ENCODE data around the gene OLIG2.

OLIG2 gene

GRCh38 chr21:33033961-33034413 lies 8.3 kb downstream of the OLIG2 start:
- no peak for DNase-seq

DNA sequence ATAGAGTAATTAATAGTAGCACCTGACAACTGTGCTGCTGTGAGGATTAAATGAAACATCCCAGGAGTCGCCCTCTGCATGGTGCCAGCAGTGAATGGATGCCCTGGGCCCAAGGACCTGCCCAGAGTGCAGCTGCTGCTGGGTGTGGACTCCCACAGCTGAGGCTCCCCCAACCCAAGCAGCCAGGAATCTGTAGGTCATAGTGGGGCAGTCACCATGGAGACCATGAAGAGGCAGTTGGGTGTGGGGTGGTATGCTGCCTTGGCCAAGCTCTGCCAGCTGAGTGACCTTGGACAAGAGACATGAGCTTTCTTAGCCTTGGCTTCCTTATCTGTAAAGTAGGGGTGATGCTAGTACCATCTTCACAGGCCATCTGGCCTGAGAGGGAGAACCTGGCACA lies 9.4 kb downstream of the OLIG2 start:
- no peak for DNase-seq

GRCh38 chr21:33036430-33037162 lies 10.9 kb downstream of the OLIG2 start:
- DNase-seq, result peak; percentile 71

DNA sequence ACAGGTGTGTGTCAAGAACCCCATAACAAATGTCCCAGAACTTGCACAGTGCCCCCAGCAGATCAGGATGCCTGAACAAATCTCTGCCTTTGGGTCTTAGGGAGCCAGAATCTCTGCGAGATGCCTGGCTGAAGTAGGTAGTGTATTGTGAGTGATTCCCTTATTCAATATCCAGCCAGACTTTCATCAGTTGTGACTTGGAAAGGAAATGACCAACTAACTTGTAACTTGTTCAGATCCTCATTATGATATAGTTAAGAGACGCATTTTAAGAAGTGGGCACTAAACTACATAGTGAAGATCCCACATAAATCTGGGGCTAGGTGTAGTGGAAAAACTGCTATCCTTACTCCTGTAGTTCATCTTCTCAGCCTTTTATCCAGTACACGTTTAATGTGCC lies 11.8 kb downstream of the OLIG2 start:
- DNase-seq, result no peak

- no peak for DNase-seq
These were observed 13.8 kb downstream of the OLIG2 start for GRCh38 chr21:33039536-33039935.

GRCh38 chr21:33040215-33040614 lies 14.5 kb downstream of the OLIG2 start:
- DNase-seq, result no peak

- DNase-seq, result peak; percentile 32
These were observed 16.2 kb downstream of the OLIG2 start for GRCh38 chr21:33041981-33042380.

- DNase-seq, result peak; percentile 93
These were observed 17.1 kb downstream of the OLIG2 start for GRCh38 chr21:33042812-33043211.

DNA sequence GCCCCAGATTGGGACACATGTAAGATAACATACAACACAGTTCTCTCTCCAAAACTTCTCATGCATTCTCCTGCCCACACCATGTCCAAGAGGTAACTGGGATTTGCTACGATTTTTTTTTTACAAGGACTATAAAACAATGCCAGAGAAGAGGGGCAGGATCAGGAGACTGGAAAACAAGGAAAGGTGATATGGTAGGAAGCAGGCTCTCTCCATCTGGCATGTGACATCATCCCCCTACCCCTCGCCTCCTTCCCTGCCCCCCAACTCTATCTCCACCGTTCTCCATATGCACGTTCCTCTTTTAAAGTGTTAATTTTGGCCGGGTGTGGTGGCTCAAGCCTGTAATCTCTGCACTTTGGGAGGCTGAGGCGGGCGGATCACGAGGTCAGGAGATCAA lies 20.7 kb downstream of the OLIG2 start:
- DNase-seq, result no peak

- DNase-seq, result peak; percentile 51
These were observed 21.5 kb downstream of the OLIG2 start for GRCh38 chr21:33047231-33047630.

DNA sequence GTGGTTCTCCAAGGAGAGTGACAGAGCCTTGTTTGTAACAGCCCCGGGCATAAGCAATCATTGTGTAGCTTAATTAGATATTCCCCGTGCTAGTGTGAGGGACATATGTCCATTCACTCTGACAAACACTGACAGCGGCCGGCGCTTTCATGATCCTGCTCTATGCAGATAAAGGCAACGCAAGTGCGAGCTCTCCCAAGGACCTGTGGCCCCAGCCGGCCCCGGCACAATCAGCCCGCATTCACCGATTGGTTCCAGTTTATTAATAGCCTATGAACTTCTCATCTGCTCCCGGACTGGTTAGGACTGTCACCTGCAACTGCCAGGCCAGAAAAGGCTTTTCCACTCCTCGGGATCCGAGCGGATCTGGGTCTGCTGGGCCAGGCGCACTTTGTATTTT lies 26.2 kb downstream of the OLIG2 start:
- no peak for DNase-seq

DNA sequence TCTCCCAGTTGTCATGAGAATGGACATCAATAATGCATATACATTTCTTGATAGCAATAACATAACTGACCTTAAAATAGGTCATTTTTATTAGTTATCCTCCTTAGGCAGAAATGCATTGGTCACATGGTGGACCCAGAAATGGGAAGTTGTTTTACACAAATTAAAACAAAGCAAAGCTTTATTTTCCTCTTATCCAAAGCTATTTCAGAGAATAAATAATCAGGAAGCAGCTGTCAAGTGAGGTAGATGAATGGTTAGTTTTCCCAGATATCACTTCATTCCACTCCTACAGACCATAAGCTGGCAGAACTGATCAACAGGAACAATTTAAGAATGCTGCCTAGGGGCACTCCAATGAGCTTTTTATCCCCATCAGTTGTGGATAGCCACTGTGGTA lies 28.2 kb downstream of the OLIG2 start:
- no peak for DNase-seq

DNA sequence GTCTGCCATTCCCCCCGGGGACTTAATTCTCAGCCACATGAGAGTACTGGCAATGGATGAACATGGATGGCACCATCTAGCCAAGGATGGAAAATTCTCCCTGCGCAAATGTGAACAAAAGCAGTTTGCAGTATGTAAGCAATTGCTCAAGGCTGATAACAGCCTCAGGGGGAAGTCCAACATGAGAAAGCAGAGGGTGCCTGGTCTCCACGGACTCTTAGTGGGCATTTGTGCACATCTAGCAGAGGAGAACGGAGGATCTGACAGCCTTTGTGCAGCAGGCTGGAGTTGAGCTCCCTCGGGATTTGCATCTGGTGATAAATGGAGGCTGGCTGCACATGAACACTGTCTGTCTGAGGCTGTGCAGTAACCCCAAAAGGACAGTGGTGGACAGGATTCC lies 30.3 kb downstream of the OLIG2 start:
- no peak for DNase-seq

DNA sequence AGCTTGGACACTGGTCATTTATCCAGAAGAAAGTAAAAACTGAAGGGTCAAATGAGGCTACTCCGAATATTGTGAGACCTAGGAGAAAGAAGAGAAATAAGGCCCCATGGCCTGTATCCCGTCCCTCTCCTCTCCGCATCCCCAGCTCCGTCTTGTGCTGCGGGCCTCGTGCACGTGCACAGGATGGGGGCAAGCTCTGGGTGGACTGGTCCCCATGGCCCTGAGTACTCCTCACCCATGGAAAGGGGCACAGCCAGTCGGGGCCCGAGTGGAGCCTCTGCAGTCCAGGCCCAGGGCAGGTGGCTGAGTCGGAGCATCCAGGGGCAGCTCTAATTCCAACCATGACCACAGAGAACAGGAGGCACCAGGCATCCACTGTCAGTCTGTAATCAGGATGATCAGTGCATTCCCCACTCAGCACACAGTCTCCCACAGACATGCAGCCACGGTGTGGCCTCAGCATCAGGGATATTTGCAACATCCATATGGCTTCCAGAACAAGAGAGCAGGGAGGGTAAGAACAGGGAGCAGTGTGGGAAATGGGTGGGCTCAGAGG lies 31.7 kb downstream of the OLIG2 start:
- no peak for DNase-seq

- DNase-seq, result no peak
These were observed 32.8 kb downstream of the OLIG2 start for GRCh38 chr21:33058527-33058926.

- no peak for DNase-seq
These were observed 33.2 kb downstream of the OLIG2 start for GRCh38 chr21:33058957-33059356.

GRCh38 chr21:33059380-33059841 lies 33.7 kb downstream of the OLIG2 start:
- no peak for DNase-seq

GRCh38 chr21:33061233-33061632 lies 35.5 kb downstream of the OLIG2 start:
- DNase-seq, result no peak

- DNase-seq, result no peak
These were observed 37.7 kb downstream of the OLIG2 start for GRCh38 chr21:33063375-33063883.

DNA sequence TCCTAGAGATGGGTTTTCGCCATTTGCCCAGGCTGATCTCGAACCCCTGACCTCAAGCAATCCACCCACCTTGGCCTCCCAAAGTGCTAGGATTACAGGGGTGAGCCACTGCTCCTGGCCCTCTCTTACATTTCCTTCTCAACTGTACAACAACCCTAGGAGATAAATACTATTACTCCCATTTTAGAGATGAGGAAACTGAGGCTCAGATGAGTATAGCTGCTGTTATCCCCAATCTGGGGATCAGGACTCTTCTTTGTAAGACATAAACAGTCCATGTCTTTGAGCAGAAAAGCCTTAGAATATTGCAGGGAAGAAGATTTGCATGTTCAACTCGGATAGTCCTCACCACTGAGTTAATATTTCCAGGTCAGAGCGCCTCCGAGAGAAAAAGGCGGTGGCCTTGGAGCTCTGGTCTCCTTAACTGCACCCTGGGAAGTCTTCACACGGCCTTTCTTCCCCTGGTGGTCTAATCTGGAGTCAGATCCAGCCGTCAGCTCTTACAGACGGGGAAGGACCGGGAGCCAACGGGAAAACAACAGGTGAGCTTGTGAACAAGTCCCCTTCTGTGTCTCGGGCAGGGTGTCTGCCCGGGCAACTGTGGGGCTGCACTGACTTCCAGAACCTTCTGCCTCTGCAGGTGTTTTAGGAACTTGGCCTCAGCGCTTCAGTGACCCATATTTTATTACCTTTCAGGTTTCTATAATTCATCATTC lies 38.3 kb downstream of the OLIG2 start:
- no peak for DNase-seq

- DNase-seq, result no peak
These were observed 39.1 kb downstream of the OLIG2 start for GRCh38 chr21:33064623-33065390.

- DNase-seq, result no peak
These were observed 41.3 kb downstream of the OLIG2 start for GRCh38 chr21:33067043-33067442.

DNA sequence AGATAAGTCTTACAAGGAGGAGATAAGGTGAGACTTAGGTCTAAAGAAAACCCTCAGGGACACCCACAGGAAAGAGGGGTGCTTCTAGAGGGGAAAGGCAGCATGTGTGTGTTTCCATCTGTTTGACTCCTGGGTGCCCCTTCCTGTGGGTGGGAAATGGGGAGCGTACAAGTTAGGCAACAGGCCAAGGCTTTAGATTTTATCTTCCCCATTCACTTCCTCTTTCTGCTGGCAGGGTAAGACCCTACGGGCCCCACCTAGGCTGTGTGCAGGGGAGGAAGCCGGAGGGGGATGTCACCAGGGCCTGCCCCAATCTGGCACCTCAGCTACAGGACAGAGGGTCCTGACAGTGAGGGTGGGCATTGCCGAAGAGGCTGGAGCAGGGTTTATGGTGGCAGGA lies 41.7 kb downstream of the OLIG2 start:
- no peak for DNase-seq

All from fibroblast of skin of right biceps (primary cell).